GM18858 (cell line): Measurements from ENCODE around the gene CD4.

ENCODE experiments used
- ATAC-seq: cut with Tn5 transposase; IDR thresholded peaks from one replicate; pipeline ENCODE4 v1.9.1; 2021; ENCODE audit not compliant: unreplicated experiment

The CD4 gene

GRCh38 chr12:6810758-6811157 is 21.4 kb downstream of the CD4 start:
- no peak for ATAC-seq

GRCh38 chr12:6813363-6813762 is 24.0 kb downstream of the CD4 start:
- no peak for ATAC-seq

GRCh38 chr12:6816598-6816997 is 27.3 kb downstream of the CD4 start:
- no peak for ATAC-seq

- no peak for ATAC-seq
These were observed 27.8 kb downstream of the CD4 start for GRCh38 chr12:6817098-6817497.

- ATAC-seq = no peak
These were observed 28.4 kb downstream of the CD4 start for GRCh38 chr12:6817662-6818157.

GRCh38 chr12:6818222-6818621 is 28.9 kb downstream of the CD4 start:
- ATAC-seq = no peak

GRCh38 chr12:6818645-6819044 is 29.3 kb downstream of the CD4 start:
- ATAC-seq = no peak

- no peak for ATAC-seq
These were observed 30.0 kb downstream of the CD4 start for GRCh38 chr12:6819106-6820030.

GRCh38 chr12:6820166-6820565 is 30.8 kb downstream of the CD4 start:
- no peak for ATAC-seq

GRCh38 chr12:6821591-6822425 is 32.5 kb downstream of the CD4 start, which contains the start of gene GPR162:
TSS of gene GPR162 (plus strand) at chr12:6821821. CDS start at chr12:6823899, 2,078 bp downstream.
- ATAC-seq = no peak

- no peak for ATAC-seq
These were observed 33.3 kb downstream of the CD4 start for GRCh38 chr12:6822426-6823135.

GRCh38 chr12:6823182-6824084 is 34.1 kb downstream of the CD4 start:
- ATAC-seq = no peak

GRCh38 chr12:6824085-6824775 is 34.9 kb downstream of the CD4 start:
- no peak for ATAC-seq

GRCh38 chr12:6824901-6825381 is 35.6 kb downstream of the CD4 start:
- no peak for ATAC-seq

- no peak for ATAC-seq
These were observed 36.2 kb downstream of the CD4 start for GRCh38 chr12:6825398-6826124.

GRCh38 chr12:6826125-6826733 is 36.9 kb downstream of the CD4 start:
- no peak for ATAC-seq

GRCh38 chr12:6826734-6827436 is 37.6 kb downstream of the CD4 start:
- no peak for ATAC-seq
